ENCODE data around the gene ADARB2.

The ADARB2 gene

DNA sequence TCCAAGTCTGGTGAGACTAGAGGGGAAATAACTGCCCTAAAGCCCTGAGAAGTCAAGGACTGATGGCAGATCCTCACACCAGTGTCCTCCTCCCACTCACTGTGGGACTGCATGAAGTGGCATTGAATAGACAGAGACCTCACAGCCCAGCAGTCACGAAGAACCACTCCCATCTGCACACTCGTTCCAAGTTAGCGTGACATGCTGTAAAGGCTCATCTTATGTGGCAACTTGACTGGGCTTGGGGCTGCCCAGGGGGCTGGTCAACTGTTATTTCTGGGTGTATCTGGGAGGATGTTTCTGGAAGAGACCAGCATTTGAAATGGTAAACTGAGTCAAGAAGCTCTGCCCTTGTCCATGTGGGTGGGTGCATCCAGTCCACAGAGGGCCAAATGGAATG lies 104.7 kb downstream of the ADARB2 start:
- no peaks in the 10 kb centered on the region for H3K36me3 ChIP-seq (replicated peaks in 1 of 2; ENCODE audit: control insufficient read depth in 2 of 2, insufficient read depth in 2 of 2, low read length in 2 of 2)
- no peak overlapping the region for H2AK5ac ChIP-seq (ENCODE audit: low read depth, low read length)
- H3K4me1 ChIP-seq (ENCODE audit: control insufficient read depth in 2 of 2, insufficient read depth in 1 of 2, low read depth in 1 of 2, low read length in 2 of 2) = peaks cover 5 to 17% of the 10 kb centered on the region in 2 donors
- H2BK12ac ChIP-seq (ENCODE audit: low read length) = no peak overlapping the region
- no peak overlapping the region for H4K8ac ChIP-seq (ENCODE audit: low read depth, low read length)
- no peak overlapping the region for H4K91ac ChIP-seq (ENCODE audit: low read depth, low read length, poor library complexity)
- H3K79me1 ChIP-seq (ENCODE audit: low read depth, low read length) = no peaks in the 10 kb centered on the region
- H2BK15ac ChIP-seq (ENCODE audit: low read length) = no peak overlapping the region
- no peak overlapping the region for H3K4ac ChIP-seq (ENCODE audit: low read length)
- no peak overlapping the region for H3K23ac ChIP-seq (ENCODE audit: low read depth, low read length, poor library complexity)
- no peak overlapping the region for H3K4me2 ChIP-seq (ENCODE audit: insufficient read depth, low read length, poor library complexity, severe bottlenecking)
- no peak overlapping the region for H3K27ac ChIP-seq (replicated peaks; ENCODE audit: low read length)
- no peak for DNase-seq (ENCODE audit: low spot score)
- no peak overlapping the region for H2AFZ ChIP-seq (ENCODE audit: low read length)
- no peak overlapping the region for H3K9ac ChIP-seq (ENCODE audit: low read depth, low read length, poor library complexity)
- H3K27me3 ChIP-seq (ENCODE audit: control insufficient read depth in 3 of 3, insufficient read depth in 3 of 3, low read depth in 1 of 3, low read length in 3 of 3) = no peaks in the 10 kb centered on the region
- H3K4me3 ChIP-seq (ENCODE audit: low read length in 2 of 2) = no peak overlapping the region
- H3K14ac ChIP-seq (ENCODE audit: low read length) = no peak overlapping the region
- H3K9me3 ChIP-seq (replicated peaks in 1 of 2; ENCODE audit: control insufficient read depth in 2 of 2, insufficient read depth in 1 of 2, low read depth in 1 of 2, low read length in 2 of 2) = peaks cover 0 to 3% of the 10 kb centered on the region in 2 donors
- H2BK120ac ChIP-seq (ENCODE audit: low read depth, low read length) = no peak overlapping the region
- no peak overlapping the region for H2BK5ac ChIP-seq (ENCODE audit: low read length)
- no peak overlapping the region for H3K18ac ChIP-seq (ENCODE audit: low read length)
- no CpG with 5 or more reads among the region's 3 CpGs for WGBS, 2 donors (ENCODE audit: extremely low coverage in 2 of 2, insufficient read length in 2 of 2, insufficient replicate concordance in 1 of 2)

DNA sequence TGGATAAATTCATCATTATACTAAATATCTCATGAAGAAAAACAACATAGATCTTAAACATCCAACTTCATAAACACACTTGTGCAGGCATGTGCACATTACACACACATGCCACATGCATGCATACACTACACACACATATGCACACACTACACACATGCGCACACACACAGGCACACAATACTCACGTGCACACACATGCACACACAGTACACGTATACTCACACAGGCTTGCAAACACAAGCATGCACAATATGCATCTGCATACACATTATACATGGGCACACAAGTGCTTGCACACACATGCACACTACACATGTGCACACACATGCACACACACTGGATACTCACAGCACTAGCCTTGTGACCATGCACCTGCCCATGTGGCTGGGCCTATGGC lies 105.2 kb downstream of the ADARB2 start:
- no peak for DNase-seq (ENCODE audit: low spot score)
- Histone ChIP-seq H3K9ac (ENCODE audit: low read depth, low read length, poor library complexity) (no peak overlapping the region), H3K36me3 (replicated peaks in 1 of 2; ENCODE audit: control insufficient read depth in 2 of 2, insufficient read depth in 2 of 2, low read length in 2 of 2) (no peaks in the 10 kb centered on the region), H3K4me1 (ENCODE audit: control insufficient read depth in 2 of 2, insufficient read depth in 1 of 2, low read depth in 1 of 2, low read length in 2 of 2) (peaks cover 5 to 17% of the 10 kb centered on the region in 2 donors), H4K91ac (ENCODE audit: low read depth, low read length, poor library complexity) (no peak overlapping the region), H2BK5ac (ENCODE audit: low read length) (no peak overlapping the region), H2AK5ac (ENCODE audit: low read depth, low read length) (no peak overlapping the region), H2BK120ac (ENCODE audit: low read depth, low read length) (no peak overlapping the region), H3K14ac (ENCODE audit: low read length) (no peak overlapping the region), H3K4me2 (ENCODE audit: insufficient read depth, low read length, poor library complexity, severe bottlenecking) (no peak overlapping the region), H3K27ac (replicated peaks; ENCODE audit: low read length) (no peak overlapping the region), H3K79me1 (ENCODE audit: low read depth, low read length) (no peaks in the 10 kb centered on the region), H3K18ac (ENCODE audit: low read length) (no peak overlapping the region), H3K4ac (ENCODE audit: low read length) (no peak overlapping the region), H3K9me3 (replicated peaks in 1 of 2; ENCODE audit: control insufficient read depth in 2 of 2, insufficient read depth in 1 of 2, low read depth in 1 of 2, low read length in 2 of 2) (peaks cover 0 to 3% of the 10 kb centered on the region in 2 donors), H2BK15ac (ENCODE audit: low read length) (no peak overlapping the region), H3K4me3 (ENCODE audit: low read length in 2 of 2) (peak overlapping the region in 1 of 2 donors; percentile 73), H3K27me3 (ENCODE audit: control insufficient read depth in 3 of 3, insufficient read depth in 3 of 3, low read depth in 1 of 3, low read length in 3 of 3) (no peaks in the 10 kb centered on the region), H2BK12ac (ENCODE audit: low read length) (no peak overlapping the region), H3K23ac (ENCODE audit: low read depth, low read length, poor library complexity) (no peak overlapping the region), H2AFZ (ENCODE audit: low read length) (no peak overlapping the region), H4K8ac (ENCODE audit: low read depth, low read length) (no peak overlapping the region)
- no CpG with 5 or more reads among the region's 3 CpGs for WGBS, 2 donors (ENCODE audit: extremely low coverage in 2 of 2, insufficient read length in 2 of 2, insufficient replicate concordance in 1 of 2)

DNA sequence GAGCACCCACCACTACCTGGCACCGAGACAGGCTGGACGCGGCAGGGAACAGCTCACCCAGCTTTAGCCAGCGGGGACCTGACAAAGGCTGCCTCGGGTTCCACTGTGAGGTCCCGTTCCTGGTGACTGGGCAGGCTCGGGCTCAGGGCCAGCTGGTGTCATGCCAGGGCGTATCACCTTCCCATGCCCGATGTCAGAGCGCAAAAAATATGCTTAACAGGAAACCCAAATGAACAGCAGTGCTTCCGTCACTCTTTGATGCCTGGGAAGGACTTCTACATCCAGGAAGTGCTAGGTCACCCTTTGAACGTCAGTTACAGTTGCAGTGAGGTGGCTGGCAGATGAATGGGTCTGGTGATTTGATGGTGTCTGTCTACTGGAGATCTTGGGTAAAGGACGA lies 106.0 kb downstream of the ADARB2 start:
- H2AK5ac ChIP-seq (ENCODE audit: low read depth, low read length) = no peak overlapping the region
- no peak overlapping the region for H3K4me2 ChIP-seq (ENCODE audit: insufficient read depth, low read length, poor library complexity, severe bottlenecking)
- H2BK12ac ChIP-seq (ENCODE audit: low read length) = no peak overlapping the region
- H2AFZ ChIP-seq (ENCODE audit: low read length) = no peak overlapping the region
- peaks cover 0 to 3% of the 10 kb centered on the region in 2 donors for H3K9me3 ChIP-seq (replicated peaks in 1 of 2; ENCODE audit: control insufficient read depth in 2 of 2, insufficient read depth in 1 of 2, low read depth in 1 of 2, low read length in 2 of 2)
- H3K18ac ChIP-seq (ENCODE audit: low read length) = peak overlapping the region; percentile 55
- H3K79me1 ChIP-seq (ENCODE audit: low read depth, low read length) = no peaks in the 10 kb centered on the region
- no peak overlapping the region for H4K8ac ChIP-seq (ENCODE audit: low read depth, low read length)
- no peaks in the 10 kb centered on the region for H3K27me3 ChIP-seq (ENCODE audit: control insufficient read depth in 3 of 3, insufficient read depth in 3 of 3, low read depth in 1 of 3, low read length in 3 of 3)
- H2BK120ac ChIP-seq (ENCODE audit: low read depth, low read length) = no peak overlapping the region
- H3K23ac ChIP-seq (ENCODE audit: low read depth, low read length, poor library complexity) = no peak overlapping the region
- no peak overlapping the region for H2BK15ac ChIP-seq (ENCODE audit: low read length)
- no peak overlapping the region for H4K91ac ChIP-seq (ENCODE audit: low read depth, low read length, poor library complexity)
- no peak overlapping the region for H3K14ac ChIP-seq (ENCODE audit: low read length)
- H2BK5ac ChIP-seq (ENCODE audit: low read length) = no peak overlapping the region
- WGBS, 2 donors (ENCODE audit: extremely low coverage in 2 of 2, insufficient read length in 2 of 2, insufficient replicate concordance in 1 of 2) = no CpG with 5 or more reads among the region's 13 CpGs
- H3K4me3 ChIP-seq (ENCODE audit: low read length in 2 of 2) = no peak overlapping the region
- no peak overlapping the region for H3K27ac ChIP-seq (replicated peaks; ENCODE audit: low read length)
- no peak overlapping the region for H3K9ac ChIP-seq (ENCODE audit: low read depth, low read length, poor library complexity)
- no peaks in the 10 kb centered on the region for H3K36me3 ChIP-seq (replicated peaks in 1 of 2; ENCODE audit: control insufficient read depth in 2 of 2, insufficient read depth in 2 of 2, low read length in 2 of 2)
- H3K4ac ChIP-seq (ENCODE audit: low read length) = no peak overlapping the region
- H3K4me1 ChIP-seq (ENCODE audit: control insufficient read depth in 2 of 2, insufficient read depth in 1 of 2, low read depth in 1 of 2, low read length in 2 of 2) = peaks cover 5 to 17% of the 10 kb centered on the region in 2 donors
- no peak for DNase-seq (ENCODE audit: low spot score)

DNA sequence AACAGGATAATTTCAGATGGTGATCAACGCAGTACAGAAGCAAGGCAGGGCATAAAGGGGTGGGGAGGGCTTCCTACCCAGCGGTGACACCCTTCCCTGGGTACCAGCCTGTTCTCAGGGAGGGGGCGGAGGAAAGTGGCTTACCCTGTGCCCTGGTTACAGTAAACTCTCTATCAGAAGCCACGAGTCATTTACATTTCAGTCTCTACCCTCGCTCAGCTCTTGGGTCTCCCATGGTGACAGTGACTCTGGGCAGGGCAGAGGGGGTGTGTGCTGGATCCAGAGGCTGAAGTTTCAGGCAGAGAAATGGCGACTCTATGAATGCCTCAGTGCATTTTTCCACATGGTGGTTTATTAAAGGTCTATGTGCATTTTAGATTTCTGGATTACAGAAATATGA lies 107.0 kb downstream of the ADARB2 start:
- Histone ChIP-seq H2BK120ac (ENCODE audit: low read depth, low read length) (no peak overlapping the region), H3K9ac (ENCODE audit: low read depth, low read length, poor library complexity) (no peak overlapping the region), H3K9me3 (replicated peaks in 1 of 2; ENCODE audit: control insufficient read depth in 2 of 2, insufficient read depth in 1 of 2, low read depth in 1 of 2, low read length in 2 of 2) (peaks cover 0 to 3% of the 10 kb centered on the region in 2 donors), H3K79me1 (ENCODE audit: low read depth, low read length) (no peaks in the 10 kb centered on the region), H2BK5ac (ENCODE audit: low read length) (no peak overlapping the region), H2BK15ac (ENCODE audit: low read length) (no peak overlapping the region), H3K4me1 (ENCODE audit: control insufficient read depth in 2 of 2, insufficient read depth in 1 of 2, low read depth in 1 of 2, low read length in 2 of 2) (peaks cover 5 to 16% of the 10 kb centered on the region in 2 donors), H3K14ac (ENCODE audit: low read length) (no peak overlapping the region), H3K23ac (ENCODE audit: low read depth, low read length, poor library complexity) (no peak overlapping the region), H2AFZ (ENCODE audit: low read length) (no peak overlapping the region), H2BK12ac (ENCODE audit: low read length) (no peak overlapping the region), H4K91ac (ENCODE audit: low read depth, low read length, poor library complexity) (no peak overlapping the region), H2AK5ac (ENCODE audit: low read depth, low read length) (peak overlapping the region; percentile 2), H3K4me3 (ENCODE audit: low read length in 2 of 2) (no peak overlapping the region), H3K27ac (replicated peaks; ENCODE audit: low read length) (no peak overlapping the region), H4K8ac (ENCODE audit: low read depth, low read length) (no peak overlapping the region), H3K36me3 (replicated peaks in 1 of 2; ENCODE audit: control insufficient read depth in 2 of 2, insufficient read depth in 2 of 2, low read length in 2 of 2) (no peaks in the 10 kb centered on the region), H3K4ac (ENCODE audit: low read length) (no peak overlapping the region), H3K27me3 (ENCODE audit: control insufficient read depth in 3 of 3, insufficient read depth in 3 of 3, low read depth in 1 of 3, low read length in 3 of 3) (no peaks in the 10 kb centered on the region), H3K4me2 (ENCODE audit: insufficient read depth, low read length, poor library complexity, severe bottlenecking) (no peak overlapping the region), H3K18ac (ENCODE audit: low read length) (peak overlapping the region; percentile 0)
- no CpG with 5 or more reads among the region's 6 CpGs for WGBS, 2 donors (ENCODE audit: extremely low coverage in 2 of 2, insufficient read length in 2 of 2, insufficient replicate concordance in 1 of 2)
- no peak for DNase-seq (ENCODE audit: low spot score)
